K562 (cell line): Measurements from ENCODE around the gene DTNBP1. TPM values are rescaled to one million over a fixed set of nuclear protein-coding genes. Genes with fewer than 3 reads are reported as not detected.

Experiments used
- ATAC-seq: fragments of 200-7000 bp; cut with Tn5 transposase; 3 replicates; pipeline ENCODE4 v1.9.1; 2020; ENCODE audit warnings: moderate library complexity
- BruUV-seq: library from RNA; stranded (reverse); fragments of 400-500 nt; replicated peaks from 2 replicates; lab custom pipeline; 2021; lab: Mats Ljungman, UMichigan
- CTCF ChIA-PET: fragments of 300-600 bp; formaldehyde crosslinking; extraction: SDS; loops from one replicate; lab custom pipeline; 2021; ENCODE audit warnings: low intra/inter-chr PET ratio; lab: Yijun Ruan, JAX
- POLR2A ChIA-PET: fragments of 300-600, 350-650 bp; sonication (Branson Sonifier 250); formaldehyde crosslinking; extraction: SDS; loops from one replicate; lab custom pipeline; 2021; ENCODE audit warnings: antibody characterized with exemption, inconsistent platforms; lab: Yijun Ruan, JAX
- DNase-seq, 4 experiments: peaks; one replicate each; pipeline versions ENCODE4 v3.0.0 to v3.0.0-alpha.2; 2011 to 2018; ENCODE audit warnings: low spot score in 3 of 4, mixed read lengths in 3 of 4; ENCODE audit errors: extremely low read depth in 1 of 4
- FAIRE-seq: peaks from 2 replicates; lab custom pipeline; 2011; peaks lifted over from hg19 to GRCh38; lab: Jason Lieb, UNC
- H2AFZ ChIP-seq: 2 replicates; pipeline ENCODE4 v1.6.0; 2011; ENCODE audit warnings: low read depth, low read length, control low read depth, inconsistent platforms
- H3K27ac ChIP-seq: fragments of 200-600 bp; 3 replicates; pipeline ENCODE4 v1.8.0; 2011; ENCODE audit warnings: low read depth, mild to moderate bottlenecking, control low read depth, inconsistent platforms, low read length, moderate library complexity, mixed read lengths; ENCODE audit errors: extremely low read depth
- H3K27me3 ChIP-seq, 2 experiments: fragments of 300-600 bp in 1 of 2; 2 replicates in 1 of 2; 3 replicates in 1 of 2; pipeline versions ENCODE4 v1.6.0 to v1.8.0; 2011; ENCODE audit warnings: inconsistent platforms in 2 of 2, low read length in 2 of 2, mild to moderate bottlenecking in 1 of 2, mixed read lengths in 1 of 2, moderate library complexity in 1 of 2; ENCODE audit not compliant: control insufficient read depth in 2 of 2, insufficient read depth in 2 of 2
- H3K36me3 ChIP-seq: fragments of 300-600 bp; 3 replicates; pipeline ENCODE4 v1.8.0; 2011; ENCODE audit warnings: mild to moderate bottlenecking, low read length, inconsistent platforms; ENCODE audit not compliant: control insufficient read depth, insufficient read depth
- H3K4me1 ChIP-seq, 2 experiments: fragments of 200-600 bp in 1 of 2; replicated peaks in 1 of 2; 2 replicates in 1 of 2; 3 replicates in 1 of 2; pipeline versions ENCODE4 v1.5.1 to v1.8.0; 2011; ENCODE audit warnings: inconsistent platforms in 2 of 2, low read length in 2 of 2, mild to moderate bottlenecking in 1 of 2, mixed read lengths in 1 of 2, moderate library complexity in 1 of 2; ENCODE audit not compliant: control insufficient read depth in 2 of 2, insufficient read depth in 2 of 2
- H3K4me2 ChIP-seq: 2 replicates; pipeline ENCODE4 v1.6.1; 2011; ENCODE audit warnings: low read length, control low read depth, inconsistent platforms, mixed read lengths; ENCODE audit not compliant: insufficient read depth
- H3K4me3 ChIP-seq: fragments of 200-600 bp; sonication (generic), shearing (Covaris generic); 2 replicates; pipeline ENCODE4 v1.5.1; 2016; ENCODE audit warnings: control low read depth, inconsistent platforms
- H3K79me2 ChIP-seq: fragments of 200-600 bp; 3 replicates; pipeline ENCODE4 v1.8.0; 2011; ENCODE audit warnings: low read length, inconsistent platforms; ENCODE audit not compliant: control insufficient read depth, insufficient read depth
- H3K9ac ChIP-seq, 2 experiments: 2 replicates each; pipeline versions ENCODE4 v1.6.0 to v1.6.1; 2011; ENCODE audit warnings: low read depth in 2 of 2, low read length in 2 of 2, control low read depth in 1 of 2, inconsistent platforms in 1 of 2, mild to moderate bottlenecking in 1 of 2, mixed read lengths in 1 of 2; ENCODE audit not compliant: insufficient read depth in 1 of 2
- H3K9me1 ChIP-seq: one replicate; pipeline ENCODE4 v1.6.0; 2011; ENCODE audit warnings: inconsistent platforms, mild to moderate bottlenecking, low read length, moderate library complexity; ENCODE audit not compliant: control insufficient read depth, insufficient read depth
- H3K9me3 ChIP-seq: replicated peaks from 2 replicates; pipeline ENCODE4 v1.5.1; 2011; ENCODE audit warnings: low read depth, low read length, inconsistent platforms; ENCODE audit not compliant: control insufficient read depth, insufficient read depth
- H4K20me1 ChIP-seq: replicated peaks from 2 replicates; pipeline ENCODE4 v1.6.1; 2011; ENCODE audit warnings: low read length, inconsistent platforms, mixed read lengths; ENCODE audit not compliant: control insufficient read depth, insufficient read depth
- CBX2 ChIP-seq: fragments of 200-600 bp; sonication (generic); IDR thresholded peaks from one replicate; pipeline ENCODE4 v1.6.1; 2012; ENCODE audit warnings: mild to moderate bottlenecking, low read length, inconsistent platforms; ENCODE audit not compliant: insufficient read depth, poor library complexity, severe bottlenecking
- HDAC8 ChIP-seq: fragments of 450-650 bp; IDR thresholded peaks from 2 replicates; pipeline ENCODE4 v1.6.1; 2016; ENCODE audit warnings: mild to moderate bottlenecking, missing genetic modification characterization, moderate library complexity, missing compliant biosample characterization
- HNRNPK ChIP-seq: fragments of 200-400 bp; formaldehyde crosslinking; IDR thresholded peaks from one replicate; pipeline ENCODE4 v1.6.1; 2018; ENCODE audit warnings: mild to moderate bottlenecking, low read depth, low read length; ENCODE audit not compliant: poor library complexity, severe bottlenecking
- MAFK ChIP-seq: IDR thresholded peaks from 2 replicates; pipeline ENCODE4 v1.6.1; 2011; ENCODE audit warnings: low read length, improper control_type of control experiment
- MAZ ChIP-seq, 2 experiments: fragments of 450-650 bp in 1 of 2; sonication (generic) in 1 of 2; formaldehyde crosslinking; IDR thresholded peaks in 1 of 2; conservative IDR thresholded peaks in 1 of 2; 2 replicates each; pipeline versions ENCODE4 v1.4.0 to v1.5.0; 2020; ENCODE audit warnings: mild to moderate bottlenecking in 1 of 2, missing genetic modification reagents in 1 of 2
- MYBL2 ChIP-seq, 2 experiments: fragments of 450-650 bp in 1 of 2; sonication (generic) in 1 of 2; formaldehyde crosslinking in 1 of 2; IDR thresholded peaks; 2 replicates each; pipeline versions ENCODE4 v1.6.1 to v1.8.1; 2017 to 2022; ENCODE audit warnings: borderline replicate concordance in 1 of 2, inconsistent platforms in 1 of 2, low read depth in 1 of 2, mild to moderate bottlenecking in 1 of 2, missing genetic modification reagents in 1 of 2, moderate library complexity in 1 of 2
- PHTF2 ChIP-seq: fragments of 250-450 bp; sonication (Bioruptor Pico); IDR thresholded peaks from 2 replicates; pipeline ENCODE4 v1.5.0; 2021; ENCODE audit warnings: mild to moderate bottlenecking
- SMAD3 ChIP-seq: fragments of 450-650 bp; formaldehyde crosslinking; conservative IDR thresholded peaks from 2 replicates; pipeline ENCODE4 v1.4.0; 2020; ENCODE audit warnings: mild to moderate bottlenecking
- TCF3 ChIP-seq: sonication (generic); formaldehyde crosslinking; IDR thresholded peaks from 2 replicates; pipeline ENCODE4 v1.4.0; 2020; ENCODE audit warnings: mild to moderate bottlenecking, missing genetic modification reagents
- TOE1 ChIP-seq, 2 experiments: fragments of 450-650 bp in 1 of 2; sonication (generic) in 1 of 2; formaldehyde crosslinking in 1 of 2; IDR thresholded peaks; 2 replicates each; pipeline versions ENCODE4 v1.7.1 to v1.8.0; 2016 to 2022; ENCODE audit warnings: borderline replicate concordance in 2 of 2, mild to moderate bottlenecking in 2 of 2, antibody characterized with exemption in 1 of 2, inconsistent platforms in 1 of 2, low read depth in 1 of 2, missing genetic modification reagents in 1 of 2, moderate library complexity in 1 of 2
- ZBED1 ChIP-seq: IDR thresholded peaks from 2 replicates; pipeline ENCODE4 v1.6.1; 2014
- ZNF57 ChIP-seq: fragments of 450-650 bp; formaldehyde crosslinking; IDR thresholded peaks from 2 replicates; pipeline ENCODE4 v1.4.0; 2020; ENCODE audit warnings: mild to moderate bottlenecking, moderate library complexity
- ZZZ3 ChIP-seq: fragments of 450-650 bp; IDR thresholded peaks from 2 replicates; pipeline ENCODE4 v1.6.1; 2016; ENCODE audit warnings: antibody characterized with exemption, mild to moderate bottlenecking, moderate library complexity
- WGBS: fragments of 100-300 bp; shearing (Covaris generic); methylation state at CpG from one replicate; pipeline ENCODE4 v1.1.6; 2016; ENCODE audit warnings: low coverage, mixed read lengths; ENCODE audit not compliant: insufficient coverage; ENCODE audit errors: missing lambda C conversion rate; 5-methylcytosine and 5-hydroxymethylcytosine counted together
- in situ Hi-C: fragments of 300-500 bp; cut with MboI; formaldehyde crosslinking; loops from 4 replicates; pipeline ENCODE4 v1.15.0; 2018; ENCODE audit warnings: inconsistent platforms, mixed read lengths
- intact Hi-C: fragments of 100-400 bp; cut with micrococcal nuclease; formaldehyde crosslinking; loops from 2 replicates; pipeline ENCODE4 v1.14.2; 2022
- polyA plus RNA-seq, 8 experiments: library from polyadenylated mRNA; depleted of rRNA in 4 of 8; stranded (reverse) in 5 of 8; unstranded in 3 of 8; fragments of >200 nt; fragmentation: Nextera tagmentation in 2 of 8; fragmentation: Illumina TruSeq in 1 of 8; extraction: Ambion mirVana in 2 of 8; extraction: Trizol in 1 of 8; gene quantifications; 2 replicates each; pipeline versions ENCODE4 v1.2.1 to v1.2.3, GENCODE V29; 2011 to 2014; ENCODE audit warnings: inconsistent platforms in 1 of 8, missing spikeins in 1 of 8
- total RNA-seq, 7 experiments: library from RNA; depleted of rRNA in 6 of 7; stranded (reverse); fragments of >200 nt in 6 of 7; fragmentation: Illumina TruSeq in 2 of 7; extraction: Trizol in 2 of 7; gene quantifications; 2 replicates each; pipeline versions ENCODE4 v1.2.1 to v1.2.3, GENCODE V29; 2011 to 2021; ENCODE audit warnings: low replicate concordance in 1 of 7
- TF ChIP-seq, protein P1 (sequence below): fragments of 250-450 bp; sonication (Bioruptor Pico); IDR thresholded peaks from 2 replicates; pipeline ENCODE4 v1.5.0; 2020; ENCODE audit warnings: mild to moderate bottlenecking
- TF ChIP-seq, protein P2 (sequence below): sonication (generic); formaldehyde crosslinking; IDR thresholded peaks from 2 replicates; pipeline ENCODE4 v1.8.0; 2022; ENCODE audit warnings: mild to moderate bottlenecking, missing genetic modification reagents

DTNBP1 gene
- total and polyA plus RNA-seq, 9 of the 15 experiments (the other 6 are each of a cell fraction or from before 2014, with no cell fraction given): 16.7 to 54.5 (median 21.4) TPM

DNA sequence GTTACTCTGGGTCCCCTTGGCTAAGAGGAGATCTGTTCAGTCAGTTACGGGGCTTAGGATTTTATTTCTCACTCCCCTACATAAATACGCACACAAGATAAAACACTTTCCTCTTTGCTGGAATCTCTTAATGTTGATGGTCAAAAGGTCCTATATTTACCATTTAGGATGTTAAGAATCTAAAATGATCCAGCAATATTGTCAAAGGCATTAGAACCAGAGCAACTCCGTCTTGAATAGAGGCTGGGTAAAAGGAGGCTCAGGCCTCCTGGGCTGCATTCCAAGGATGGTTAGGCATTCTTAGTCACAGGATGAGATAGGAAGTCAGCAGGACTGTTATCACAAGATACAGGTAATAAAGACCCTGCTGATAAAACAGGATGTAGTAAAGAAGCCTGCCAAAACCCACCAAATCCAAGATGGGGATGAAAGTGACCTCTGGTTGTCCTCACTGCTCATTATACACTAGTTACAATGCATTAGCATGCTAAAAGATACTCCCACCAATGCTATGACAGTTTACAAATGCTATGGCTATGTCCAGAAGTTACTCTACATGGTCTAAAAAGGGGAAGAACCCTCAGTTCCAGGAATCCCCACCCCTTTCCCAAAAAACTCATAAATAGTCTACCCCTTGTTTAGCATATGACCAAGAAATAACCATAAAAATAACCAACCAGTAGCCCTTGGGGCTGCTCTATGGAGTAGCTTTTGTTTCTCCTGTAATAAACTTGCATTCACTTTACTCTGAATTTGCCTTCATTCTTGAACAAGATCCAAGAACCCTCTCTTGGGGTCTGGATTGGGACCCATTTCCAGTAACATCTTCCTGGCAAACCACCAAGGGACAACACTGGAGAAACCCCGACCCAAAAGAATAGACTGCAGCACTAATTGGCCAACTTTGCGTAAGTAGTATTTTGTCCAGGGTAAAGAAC, 107.5 kb downstream of the DTNBP1 start (continued):
- peak; percentile 74 for TF ChIP-seq TCF3
- TF ChIP-seq MAZ (CRISPR knock-in tag; conservative IDR thresholded peaks at IDR 0.05 in 1 of 2, IDR thresholded peaks at IDR 0.05 in 1 of 2): peak; percentile 3 to 61; a peak in 2 of 4 replicates
- TF ChIP-seq ZZZ3: no peak
- TF ChIP-seq SMAD3 (CRISPR knock-in tag): peak; percentile 66
- TF ChIP-seq, protein P1, sequence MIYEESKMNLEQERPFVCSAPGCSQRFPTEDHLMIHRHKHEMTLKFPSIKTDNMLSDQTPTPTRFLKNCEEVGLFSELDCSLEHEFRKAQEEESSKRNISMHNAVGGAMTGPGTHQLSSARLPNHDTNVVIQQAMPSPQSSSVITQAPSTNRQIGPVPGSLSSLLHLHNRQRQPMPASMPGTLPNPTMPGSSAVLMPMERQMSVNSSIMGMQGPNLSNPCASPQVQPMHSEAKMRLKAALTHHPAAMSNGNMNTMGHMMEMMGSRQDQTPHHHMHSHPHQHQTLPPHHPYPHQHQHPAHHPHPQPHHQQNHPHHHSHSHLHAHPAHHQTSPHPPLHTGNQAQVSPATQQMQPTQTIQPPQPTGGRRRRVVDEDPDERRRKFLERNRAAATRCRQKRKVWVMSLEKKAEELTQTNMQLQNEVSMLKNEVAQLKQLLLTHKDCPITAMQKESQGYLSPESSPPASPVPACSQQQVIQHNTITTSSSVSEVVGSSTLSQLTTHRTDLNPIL (CRISPR knock-in tag): peak; percentile 66; the same call in 1 of the 2 replicates
- TF ChIP-seq MAFK: no peak
- peak; percentile 83 for TF ChIP-seq HDAC8 (tag)

- Histone ChIP-seq H3K27ac (peak overlapping the region; percentile 70), H2AFZ (0 out of 2 replicates have a peak overlapping the region, but pooled peaks have one; percentile 3), H4K20me1 (no peaks in the 10 kb centered on the region), H3K4me3 (no peak overlapping the region), H3K36me3 (peaks cover 11% of the 10 kb centered on the region; the same call in 1 of the 3 replicates), H3K4me1 (peaks cover 21 to 51% of the 10 kb centered on the region in 2 experiments), H3K9me3 (no peaks in the 10 kb centered on the region), H3K79me2 (peaks cover 28% of the 10 kb centered on the region), H3K9ac (peak overlapping the region; percentile 36 to 41; a peak in 3 of 4 replicates), H3K27me3 (no peaks in the 10 kb centered on the region), H3K4me2 (peak overlapping the region; percentile 48), H3K9me1 (no peaks in the 10 kb centered on the region)
- DNase-seq: peak in 1 of 4 experiments; percentile 44
- FAIRE-seq: no peak
- BruUV-seq: no TSS peak
- POLR2A ChIA-PET: interaction anchor here (1.1 to 2.1 kb wide), 3 partner anchors 8 to 14 kb away, joined by 3 to 7 read pairs (median 6); no protein-coding TSS in a partner anchor
- CTCF ChIA-PET: no interaction called here
- intact Hi-C loops: loop anchor here (1.0 to 2.0 kb wide), 2 partner anchors 15 to 66 kb away; no protein-coding TSS in a partner anchor
- in situ Hi-C loops: no loop called here
- peak; percentile 40 for ATAC-seq
- WGBS: 48% methylated on average over 6 of the region's 6 CpGs
- TF ChIP-seq MYBL2 (IDR thresholded peaks at IDR 0.05; ENCODE audit: low read depth) (peak; percentile 65), MYBL2 (CRISPR knock-in tag; IDR thresholded peaks at IDR 0.05; ENCODE audit: borderline replicate concordance) (no peak), CBX2 (no peak), TOE1 (IDR thresholded peaks at IDR 0.05; ENCODE audit: borderline replicate concordance) (0 out of 2 replicates have a peak, but pooled peaks have one; percentile 6), TOE1 (CRISPR knock-in tag; IDR thresholded peaks at IDR 0.05; ENCODE audit: borderline replicate concordance, low read depth) (no peak), HNRNPK (no peak), ZNF57 (CRISPR knock-in tag) (0 out of 2 replicates have a peak, but pooled peaks have one; percentile 40), ZBED1 (no peak), PHTF2 (CRISPR knock-in tag) (0 out of 2 replicates have a peak, but pooled peaks have one; percentile 40)
- TF ChIP-seq, protein P2, sequence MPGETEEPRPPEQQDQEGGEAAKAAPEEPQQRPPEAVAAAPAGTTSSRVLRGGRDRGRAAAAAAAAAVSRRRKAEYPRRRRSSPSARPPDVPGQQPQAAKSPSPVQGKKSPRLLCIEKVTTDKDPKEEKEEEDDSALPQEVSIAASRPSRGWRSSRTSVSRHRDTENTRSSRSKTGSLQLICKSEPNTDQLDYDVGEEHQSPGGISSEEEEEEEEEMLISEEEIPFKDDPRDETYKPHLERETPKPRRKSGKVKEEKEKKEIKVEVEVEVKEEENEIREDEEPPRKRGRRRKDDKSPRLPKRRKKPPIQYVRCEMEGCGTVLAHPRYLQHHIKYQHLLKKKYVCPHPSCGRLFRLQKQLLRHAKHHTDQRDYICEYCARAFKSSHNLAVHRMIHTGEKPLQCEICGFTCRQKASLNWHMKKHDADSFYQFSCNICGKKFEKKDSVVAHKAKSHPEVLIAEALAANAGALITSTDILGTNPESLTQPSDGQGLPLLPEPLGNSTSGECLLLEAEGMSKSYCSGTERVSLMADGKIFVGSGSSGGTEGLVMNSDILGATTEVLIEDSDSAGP (CRISPR knock-in tag): no peak
Observed at GRCh38 chr6:15554728-15555100, 108.1 kb downstream of the DTNBP1 start.
